ENCODE results near the gene SENP6.
"Not testable (repeated sequence)": the region's sequence is repeated elsewhere in the genome, so short reads cannot be mapped to it uniquely, and the experiment has no call there.

SENP6 gene, protein sequence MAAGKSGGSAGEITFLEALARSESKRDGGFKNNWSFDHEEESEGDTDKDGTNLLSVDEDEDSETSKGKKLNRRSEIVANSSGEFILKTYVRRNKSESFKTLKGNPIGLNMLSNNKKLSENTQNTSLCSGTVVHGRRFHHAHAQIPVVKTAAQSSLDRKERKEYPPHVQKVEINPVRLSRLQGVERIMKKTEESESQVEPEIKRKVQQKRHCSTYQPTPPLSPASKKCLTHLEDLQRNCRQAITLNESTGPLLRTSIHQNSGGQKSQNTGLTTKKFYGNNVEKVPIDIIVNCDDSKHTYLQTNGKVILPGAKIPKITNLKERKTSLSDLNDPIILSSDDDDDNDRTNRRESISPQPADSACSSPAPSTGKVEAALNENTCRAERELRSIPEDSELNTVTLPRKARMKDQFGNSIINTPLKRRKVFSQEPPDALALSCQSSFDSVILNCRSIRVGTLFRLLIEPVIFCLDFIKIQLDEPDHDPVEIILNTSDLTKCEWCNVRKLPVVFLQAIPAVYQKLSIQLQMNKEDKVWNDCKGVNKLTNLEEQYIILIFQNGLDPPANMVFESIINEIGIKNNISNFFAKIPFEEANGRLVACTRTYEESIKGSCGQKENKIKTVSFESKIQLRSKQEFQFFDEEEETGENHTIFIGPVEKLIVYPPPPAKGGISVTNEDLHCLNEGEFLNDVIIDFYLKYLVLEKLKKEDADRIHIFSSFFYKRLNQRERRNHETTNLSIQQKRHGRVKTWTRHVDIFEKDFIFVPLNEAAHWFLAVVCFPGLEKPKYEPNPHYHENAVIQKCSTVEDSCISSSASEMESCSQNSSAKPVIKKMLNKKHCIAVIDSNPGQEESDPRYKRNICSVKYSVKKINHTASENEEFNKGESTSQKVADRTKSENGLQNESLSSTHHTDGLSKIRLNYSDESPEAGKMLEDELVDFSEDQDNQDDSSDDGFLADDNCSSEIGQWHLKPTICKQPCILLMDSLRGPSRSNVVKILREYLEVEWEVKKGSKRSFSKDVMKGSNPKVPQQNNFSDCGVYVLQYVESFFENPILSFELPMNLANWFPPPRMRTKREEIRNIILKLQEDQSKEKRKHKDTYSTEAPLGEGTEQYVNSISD

GRCh38 chr6:75601304-75602245 lies at the start of gene SENP6:
TSS of gene SENP6 (plus strand) at chr6:75601880. CDS start at chr6:75602525, 645 bp downstream.
- DNase-seq: peak; percentile 82

DNA sequence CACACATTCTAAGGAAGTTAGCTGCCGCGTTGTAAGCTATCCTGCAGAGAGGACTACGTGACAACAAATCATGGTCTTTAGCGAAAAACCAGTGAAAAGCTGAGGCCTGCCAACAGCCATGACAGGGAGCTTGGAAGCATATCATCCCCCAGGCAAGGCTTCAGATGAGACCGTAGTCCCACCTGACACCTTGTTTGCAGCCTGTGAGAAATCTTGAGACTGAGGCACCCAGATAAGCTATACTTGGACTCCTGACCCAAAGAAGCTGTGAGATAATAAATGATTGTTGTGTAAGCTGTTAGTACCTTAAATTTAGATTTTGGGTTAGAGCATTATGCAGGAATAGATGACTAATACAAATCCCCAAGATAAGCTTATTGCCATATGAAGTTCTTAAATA lies 45.4 kb upstream of the SENP6 start:
- DNase-seq: no peak

GRCh38 chr6:75557068-75557467 lies 44.6 kb upstream of the SENP6 start:
- no peak for DNase-seq

DNA sequence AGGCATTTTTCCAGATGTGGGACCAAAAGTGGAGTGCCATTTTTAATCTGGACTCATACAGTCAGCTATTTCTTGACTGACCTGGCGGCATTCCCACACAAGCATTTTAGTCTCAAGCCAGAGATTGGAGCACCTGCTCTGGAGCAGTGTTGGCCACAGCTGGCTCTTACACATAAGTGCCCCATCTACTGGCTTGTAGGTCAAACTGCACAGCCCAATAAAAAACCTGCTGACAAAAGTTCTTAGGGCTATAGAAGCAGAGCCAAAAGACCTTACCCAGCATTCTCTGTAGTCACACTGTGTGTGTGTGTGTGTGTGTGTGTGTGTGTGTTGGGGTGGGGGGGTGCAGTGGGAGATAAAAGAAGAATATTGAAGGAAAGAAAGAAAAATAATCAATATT lies 38.6 kb upstream of the SENP6 start:
- peak; percentile 29 for DNase-seq

DNA sequence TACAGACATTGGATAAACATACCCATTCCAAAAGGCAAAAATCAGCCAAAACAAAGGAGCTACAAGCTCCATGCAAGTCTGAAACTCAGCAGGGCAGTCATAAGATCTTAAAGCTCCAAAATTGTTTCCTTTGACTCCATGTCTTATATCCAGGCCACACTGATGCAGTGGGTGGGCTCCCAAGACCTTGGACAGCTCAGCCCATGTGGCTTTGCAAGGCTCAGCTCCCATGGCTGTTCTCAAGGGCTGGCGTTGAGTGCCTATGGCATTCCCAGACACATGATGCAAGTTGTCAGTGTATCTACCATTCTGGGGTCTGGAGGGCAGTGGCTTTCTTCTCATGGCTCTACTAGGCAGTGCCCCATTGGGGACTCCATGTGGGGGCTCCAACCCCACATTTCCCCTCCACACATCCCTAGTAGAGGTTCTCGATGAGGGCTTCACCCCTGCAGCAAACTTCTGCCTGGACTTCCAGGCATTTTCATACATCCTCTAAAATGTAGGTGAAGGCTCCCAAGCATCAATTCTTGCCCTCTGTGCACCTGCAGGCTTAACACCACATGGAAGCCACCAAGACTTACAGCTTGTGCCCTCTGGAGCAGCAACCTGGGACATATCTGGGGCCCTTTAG lies 35.4 kb upstream of the SENP6 start:
- DNase-seq: no peak

DNA sequence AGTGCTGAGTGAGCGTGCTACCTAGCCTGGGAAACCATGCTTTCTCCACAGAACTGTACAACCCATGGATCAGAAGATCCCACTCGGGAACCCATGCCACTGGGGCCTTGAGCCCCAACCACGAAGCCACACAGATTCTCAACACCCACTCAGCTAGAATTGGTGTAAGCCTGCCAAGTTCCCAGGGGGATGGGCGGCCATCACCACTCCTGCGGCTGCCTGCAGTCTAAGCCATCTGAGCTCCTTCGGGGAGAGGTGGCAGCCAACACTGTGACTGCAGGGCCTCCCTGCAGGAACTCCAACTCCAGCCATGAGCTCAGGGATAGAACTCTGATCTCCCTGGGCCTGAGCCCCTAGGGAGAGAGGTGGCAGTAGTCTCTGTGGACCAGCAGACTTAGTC lies 33.6 kb upstream of the SENP6 start:
- no peak for DNase-seq

- DNase-seq: no peak
Observed at GRCh38 chr6:75568965-75569364, 32.7 kb upstream of the SENP6 start.

DNA sequence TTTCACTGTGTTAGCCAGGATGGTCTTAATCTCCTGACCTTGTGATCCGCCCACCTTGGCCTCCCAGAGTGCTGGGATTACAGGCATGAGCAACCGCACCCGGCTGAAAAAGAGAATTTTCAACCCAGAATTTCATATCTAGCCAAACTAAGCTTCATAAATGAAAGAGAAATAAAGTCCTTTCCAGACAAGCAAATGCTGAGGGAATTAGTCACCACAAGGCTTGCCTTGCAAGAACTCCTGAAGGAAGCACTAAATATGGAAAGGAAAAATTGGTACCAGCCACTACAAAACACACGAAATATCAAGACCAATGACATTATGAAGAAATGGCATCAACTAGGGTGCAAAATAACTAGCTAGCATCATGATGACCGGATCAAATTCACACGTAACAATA lies 31.0 kb upstream of the SENP6 start:
- DNase-seq: not testable (repeated sequence)

GRCh38 chr6:75572072-75572471 lies 29.6 kb upstream of the SENP6 start:
- no peak for DNase-seq

GRCh38 chr6:75579951-75580350 lies 21.7 kb upstream of the SENP6 start:
- DNase-seq: no peak

- no peak for DNase-seq
Observed at GRCh38 chr6:75581231-75581630, 20.4 kb upstream of the SENP6 start.

GRCh38 chr6:75584552-75584951 lies 17.1 kb upstream of the SENP6 start:
- not testable (repeated sequence) for DNase-seq

DNA sequence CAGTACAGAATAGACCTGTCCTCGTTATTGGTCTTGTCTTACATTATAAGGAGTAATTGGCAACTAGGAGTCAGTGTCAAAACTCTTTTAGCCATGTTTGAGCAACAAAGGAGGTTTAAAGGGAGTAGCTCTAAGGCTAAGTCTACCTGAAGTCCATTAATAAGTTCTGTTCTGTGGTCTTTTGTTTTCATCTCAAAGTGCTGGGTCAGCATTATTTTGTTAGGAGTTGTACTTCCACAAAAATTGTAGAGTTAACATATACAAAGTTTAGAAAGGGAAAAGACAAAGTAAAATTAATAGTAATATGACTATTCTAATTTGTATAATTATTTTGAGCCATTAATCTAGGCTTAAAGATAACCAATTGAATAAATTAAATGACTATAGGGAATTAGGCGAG lies 12.7 kb upstream of the SENP6 start:
- DNase-seq: no peak

DNA sequence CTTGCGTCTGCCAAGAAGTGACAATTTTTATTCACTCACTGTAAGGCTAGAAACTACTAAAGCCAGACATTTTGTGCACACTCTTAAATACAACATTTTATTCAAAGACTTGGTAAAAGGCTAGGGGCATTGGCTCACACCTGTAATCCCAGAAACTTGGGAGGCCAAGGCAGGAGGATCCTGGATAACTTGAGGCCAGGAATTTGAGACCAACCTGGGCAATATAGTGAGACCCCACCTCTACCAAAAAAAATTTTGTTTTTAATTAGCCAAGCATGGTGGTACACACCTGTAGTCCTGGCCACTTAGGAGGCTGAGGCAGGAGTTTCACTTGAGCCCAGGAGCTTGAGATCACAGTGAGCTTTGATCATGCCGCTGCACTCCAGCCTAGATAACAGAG lies 11.3 kb upstream of the SENP6 start:
- DNase-seq: no peak

DNA sequence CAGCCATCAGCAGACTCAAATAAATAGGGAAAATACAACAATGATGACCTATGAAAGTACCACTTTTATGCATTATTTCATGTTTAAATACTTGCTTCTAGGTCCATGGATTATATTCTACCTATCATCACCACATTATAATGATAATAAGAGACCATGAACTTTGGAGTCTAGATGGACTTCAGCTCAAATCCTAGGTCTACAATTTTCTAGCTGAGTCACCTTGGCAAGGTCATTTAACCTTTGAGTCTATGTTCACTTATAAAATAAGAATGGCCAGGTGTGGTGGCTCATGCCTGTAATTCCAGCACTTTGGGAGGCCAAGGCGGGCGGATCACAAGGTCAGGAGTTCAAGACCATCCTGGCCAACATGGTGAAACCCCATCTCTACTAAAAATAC lies 5.3 kb upstream of the SENP6 start:
- not testable (repeated sequence) for DNase-seq

DNA sequence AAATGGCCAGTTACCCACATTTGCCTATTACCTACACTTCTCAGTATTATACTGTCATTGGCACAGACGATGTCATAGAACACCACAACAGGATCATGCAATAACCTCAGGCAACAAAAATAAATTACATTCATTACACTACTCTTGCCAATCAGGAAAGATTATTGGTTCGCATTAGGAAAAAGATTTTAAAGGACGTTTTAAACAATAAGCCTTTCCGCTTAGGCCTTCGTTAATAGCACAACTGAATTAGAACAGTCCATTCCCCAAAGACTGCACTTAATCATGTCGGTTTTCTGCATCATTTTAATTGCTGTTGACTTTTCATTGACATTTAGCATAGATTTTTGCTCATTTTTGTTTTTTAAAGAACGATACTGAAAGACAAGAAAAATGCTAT lies 912 bp upstream of the SENP6 start:
- DNase-seq: no peak

- DNase-seq: peak; percentile 64
Observed at GRCh38 chr6:75602246-75603105, 796 bp downstream of the SENP6 start.

DNA sequence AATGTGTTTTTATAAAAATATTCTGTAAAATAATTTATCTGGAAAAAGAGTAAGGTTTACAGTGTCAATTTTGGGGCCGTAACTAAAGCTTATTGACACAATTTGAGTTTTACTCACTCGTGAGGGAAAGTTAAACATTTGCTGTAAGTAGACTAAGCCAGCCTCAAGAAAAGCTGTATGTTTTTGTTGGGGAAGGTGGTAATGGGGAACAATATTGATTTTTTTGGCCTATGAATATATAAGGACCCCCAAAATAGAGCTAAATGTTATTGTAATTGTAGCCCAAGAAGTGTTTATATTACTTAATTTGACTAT lies 1.4 kb downstream of the SENP6 start:
- DNase-seq: no peak

DNA sequence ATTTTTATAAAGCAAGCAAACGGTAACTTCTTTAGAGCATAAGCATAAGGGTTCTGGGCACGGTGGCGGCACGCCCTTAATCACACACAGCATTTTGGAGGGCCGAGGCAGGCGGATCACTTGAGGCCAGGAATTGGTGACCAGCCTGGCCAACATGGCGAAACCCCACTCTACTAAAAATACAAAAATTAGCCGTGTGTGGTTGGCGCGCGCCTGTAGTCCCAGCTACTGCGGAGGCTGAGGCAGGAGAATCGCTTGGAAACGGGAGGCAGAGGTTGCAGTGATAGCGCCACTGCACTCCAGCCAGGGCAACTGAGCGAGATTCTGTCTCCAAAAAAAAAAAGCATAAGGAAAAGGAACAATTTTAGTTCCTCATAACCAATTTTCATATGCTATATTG lies 2.6 kb downstream of the SENP6 start:
- DNase-seq: no peak

- no peak for DNase-seq
Observed at GRCh38 chr6:75605635-75606034, 4.0 kb downstream of the SENP6 start.

GRCh38 chr6:75608304-75608703 lies 6.6 kb downstream of the SENP6 start:
- no peak for DNase-seq

Measured in CD4-positive, alpha-beta T cell treated with Interleukin-12 subunit alpha and Interleukin-12 subunit beta, for 1 hour (primary cell).